Measurements from ENCODE around the gene TEKTIP1.
"Not testable (repeated sequence)": the region's sequence is repeated elsewhere in the genome, so short reads cannot be mapped to it uniquely, and the experiment has no call there.

The TEKTIP1 gene

DNA sequence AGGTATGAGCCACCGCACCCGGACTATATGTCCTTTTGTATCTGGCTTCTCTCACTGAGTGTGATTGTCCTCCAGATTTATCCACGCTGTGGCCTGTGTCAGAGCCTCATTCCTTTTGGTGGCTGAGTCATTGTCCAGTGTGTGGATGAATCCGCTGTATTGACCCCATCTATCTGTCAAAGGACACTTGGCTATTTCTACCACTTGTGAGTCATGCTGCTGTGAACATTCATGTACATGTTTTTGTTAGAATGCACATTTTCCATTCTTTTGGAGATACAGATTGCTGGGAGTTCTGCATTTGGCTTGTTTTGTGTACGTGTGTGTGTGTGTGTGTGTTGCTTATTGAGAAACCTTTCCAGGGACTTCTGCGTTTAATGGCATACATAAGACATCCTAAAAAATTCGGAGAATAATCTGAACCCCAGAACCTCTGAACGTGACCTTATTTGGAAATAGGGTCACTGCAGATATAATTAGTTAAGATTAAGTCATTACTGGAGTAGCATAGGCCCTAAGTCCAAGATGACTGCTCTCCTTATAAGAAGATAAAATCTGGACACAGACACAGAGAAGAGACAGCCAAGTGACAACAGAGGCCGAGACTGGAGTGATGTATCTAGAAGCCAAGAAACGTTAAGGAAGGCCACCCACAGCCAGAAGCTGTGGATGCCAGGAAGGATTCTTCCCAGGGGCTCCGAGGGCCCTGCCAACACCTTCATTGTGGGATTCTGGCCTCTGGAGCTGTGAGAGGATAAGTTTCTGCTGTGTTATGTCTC lies 41.4 kb downstream of the TEKTIP1 start:
- DNase-seq (ENCODE audit: insufficient read length, low spot score), result no peak
- FAIRE-seq, result no peak

- FAIRE-seq; DNase-seq (ENCODE audit: insufficient read length, low spot score): not testable (repeated sequence)
Observed at GRCh38 chr19:3581792-3582191, 42.8 kb downstream of the TEKTIP1 start.

DNA sequence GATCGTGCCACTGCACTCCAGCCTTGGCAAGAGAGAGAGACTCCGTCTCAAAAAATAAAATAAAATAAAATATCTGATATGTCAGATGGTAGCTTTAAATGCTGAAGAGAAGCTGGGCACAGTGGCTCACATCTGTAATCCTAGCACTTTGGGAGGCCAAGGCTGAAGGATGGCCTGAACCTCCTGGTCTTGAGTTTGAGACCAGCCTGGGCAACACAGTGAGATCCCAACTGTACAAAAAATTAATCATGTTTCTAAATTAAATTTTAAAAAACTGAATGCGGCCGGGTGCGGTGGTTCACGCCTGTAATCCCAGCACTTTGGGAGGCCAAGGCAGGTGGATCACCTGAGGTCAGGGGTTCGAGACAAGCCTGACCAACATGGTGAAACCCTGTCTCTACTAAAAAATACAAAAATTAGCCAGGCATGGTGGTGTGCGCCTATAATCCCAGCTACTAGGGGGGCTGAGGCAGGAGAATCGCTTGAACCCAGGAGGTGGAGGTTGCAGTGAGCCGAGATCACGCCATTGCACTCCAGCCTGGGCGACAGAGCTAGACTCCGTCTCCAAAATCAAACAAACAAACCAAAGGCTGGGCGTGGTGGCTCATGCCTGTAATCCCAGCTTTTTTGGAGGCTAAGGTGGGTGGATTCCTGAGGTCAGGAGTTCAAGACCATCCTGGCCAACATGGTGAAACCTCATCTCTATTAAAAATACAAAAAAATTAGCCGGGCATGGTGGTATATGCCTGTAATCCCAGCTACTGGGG lies 45.2 kb downstream of the TEKTIP1 start:
- not testable (repeated sequence) for FAIRE-seq; DNase-seq (ENCODE audit: insufficient read length, low spot score)

DNA sequence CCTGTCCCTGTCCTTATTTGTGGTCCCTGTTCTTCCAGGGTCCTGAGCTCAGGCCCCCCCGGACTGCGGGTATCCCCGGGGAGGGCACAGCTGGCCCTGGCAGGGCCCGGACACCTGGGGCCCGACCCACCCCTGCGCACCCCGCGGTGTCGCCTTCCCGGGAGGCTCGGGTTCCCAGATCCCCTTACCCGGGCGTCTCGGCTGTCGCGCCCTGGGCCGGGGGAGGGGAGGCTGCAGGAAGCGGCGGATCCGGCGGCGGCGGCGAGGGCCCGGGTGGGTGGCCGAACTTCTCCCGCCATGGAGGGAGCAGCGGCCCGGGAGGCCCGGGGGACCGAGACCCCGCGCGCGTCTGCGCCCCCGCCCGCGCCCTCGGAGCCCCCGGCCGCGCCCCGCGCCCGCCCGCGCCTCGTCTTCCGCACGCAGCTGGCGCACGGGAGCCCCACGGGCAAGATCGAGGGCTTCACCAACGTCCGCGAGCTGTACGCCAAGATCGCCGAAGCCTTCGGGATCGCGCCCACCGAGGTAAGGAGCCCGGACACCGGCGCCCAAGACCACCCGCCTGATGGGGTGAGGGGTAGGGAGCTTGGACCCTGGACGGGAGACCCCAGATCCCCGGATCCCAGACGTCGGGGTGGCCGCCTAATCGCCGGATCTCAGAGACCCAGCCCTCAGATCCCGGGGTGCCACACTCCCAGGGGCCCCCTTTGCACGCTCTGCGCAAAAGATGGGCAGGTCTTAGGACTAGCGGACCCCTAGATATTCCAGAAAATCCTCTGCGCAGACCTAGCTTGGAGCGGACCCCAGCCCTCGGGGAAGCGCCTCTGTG lies 46.5 kb downstream of the TEKTIP1 start, which contains the start of gene GIPC3:
Gene GIPC3, plus strand, starts transcription at position 178 of the 826 bp plus-strand sequence. Its CDS starts 120 bp downstream, at position 298.
- FAIRE-seq (no peak), DNase-seq (ENCODE audit: insufficient read length, low spot score) (no peak)

DNA sequence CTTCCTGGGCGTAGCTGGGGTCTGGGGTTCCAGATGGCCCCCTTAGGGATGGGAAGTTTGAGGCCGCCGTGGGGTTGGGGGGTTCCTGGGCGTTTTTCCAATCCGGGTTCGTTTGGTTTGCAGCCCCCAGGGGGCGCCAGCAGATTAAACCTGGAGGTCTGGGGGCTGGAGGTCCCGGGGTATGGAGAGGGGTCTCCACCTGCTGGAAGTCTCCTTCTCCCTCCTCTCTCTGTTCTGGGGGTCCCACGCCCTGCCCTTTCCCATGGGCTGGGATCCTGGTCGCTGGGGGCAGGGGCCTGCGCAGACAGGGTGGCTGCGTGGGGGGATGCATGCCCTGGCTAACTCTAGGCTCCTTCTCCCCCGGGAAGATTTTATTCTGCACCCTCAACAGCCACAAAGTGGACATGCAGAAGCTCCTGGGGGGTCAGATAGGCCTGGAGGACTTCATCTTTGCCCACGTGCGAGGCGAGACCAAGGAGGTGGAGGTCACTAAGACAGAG lies 47.2 kb downstream of the TEKTIP1 start:
- FAIRE-seq (no peak), DNase-seq (ENCODE audit: insufficient read length, low spot score) (no peak)

- DNase-seq (ENCODE audit: insufficient read length, low spot score) (no peak), FAIRE-seq (no peak)
Observed at GRCh38 chr19:3586707-3587346, 47.9 kb downstream of the TEKTIP1 start.

- no peak for DNase-seq (ENCODE audit: insufficient read length, low spot score)
- FAIRE-seq, result no peak
Observed at GRCh38 chr19:3589439-3589838, 50.5 kb downstream of the TEKTIP1 start.

GRCh38 chr19:3589949-3590348 lies 51.0 kb downstream of the TEKTIP1 start:
- FAIRE-seq (no peak), DNase-seq (ENCODE audit: insufficient read length, low spot score) (no peak)

DNA sequence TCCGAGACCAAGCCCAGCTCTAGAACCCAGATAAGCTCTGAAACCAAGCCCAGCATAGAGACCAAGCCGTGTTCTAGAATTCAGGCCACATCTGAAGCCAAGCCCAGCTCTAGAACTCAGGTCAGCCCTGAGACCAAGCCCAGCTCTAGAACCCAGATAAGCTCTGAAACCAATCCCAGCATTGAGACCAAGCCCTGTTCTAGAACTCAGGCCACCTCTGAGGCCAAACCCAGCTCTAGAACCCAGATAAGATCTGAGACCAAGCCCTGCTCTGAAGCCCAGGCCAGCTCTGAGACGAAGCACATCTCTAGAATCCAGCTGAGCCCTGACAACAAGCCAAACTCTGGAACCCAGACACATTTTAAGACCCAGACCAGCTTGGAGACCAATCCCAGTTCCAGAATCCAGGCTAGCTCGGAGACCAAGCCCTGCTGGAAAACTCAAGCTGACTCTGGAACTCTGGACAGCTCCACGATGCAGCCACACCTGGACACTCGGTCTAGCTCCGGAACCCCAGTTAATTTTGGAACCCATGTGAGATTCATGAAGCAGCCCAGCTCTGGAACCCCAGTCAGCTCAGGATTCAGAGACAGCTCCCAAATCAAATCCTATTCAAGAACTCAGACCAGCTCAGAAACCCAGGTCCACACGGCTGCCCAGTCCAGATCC lies 52.2 kb downstream of the TEKTIP1 start:
- FAIRE-seq, result no peak

DNA sequence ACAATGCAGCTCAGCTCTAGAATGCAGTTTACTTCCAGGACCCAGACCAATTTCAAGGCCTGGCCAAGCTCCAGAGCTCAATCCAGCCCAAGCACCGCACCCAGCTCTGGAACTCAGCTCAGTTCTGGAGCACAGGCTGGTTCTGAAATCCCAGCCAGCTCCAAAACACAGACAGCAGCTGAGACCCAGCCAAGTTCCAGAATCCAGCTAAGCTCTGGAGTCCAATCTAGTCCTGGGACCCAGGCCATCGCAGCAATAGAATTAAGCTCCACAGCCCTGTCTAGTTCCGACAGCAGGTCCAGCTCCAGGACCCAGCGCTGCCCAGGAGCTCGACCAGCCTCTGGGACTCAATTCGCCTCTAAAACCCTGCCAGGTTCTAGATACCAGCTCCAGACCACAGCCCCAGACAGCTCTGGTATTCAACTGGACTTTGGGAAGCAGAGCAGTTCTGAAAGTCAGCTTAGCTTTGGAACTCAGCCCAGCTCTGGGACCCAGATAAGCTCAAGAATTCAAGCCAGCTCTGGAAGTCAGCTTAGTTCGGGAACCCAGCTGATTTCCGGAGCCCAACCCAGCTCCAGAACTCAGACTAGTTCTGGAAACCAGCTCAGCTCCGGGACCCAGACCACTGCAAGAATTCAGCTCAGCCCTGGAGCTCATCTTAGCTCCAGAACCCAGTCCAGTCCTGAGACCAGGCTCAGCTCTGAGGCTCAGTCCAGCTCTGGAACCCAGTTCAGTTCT lies 53.1 kb downstream of the TEKTIP1 start:
- FAIRE-seq (no peak), DNase-seq (ENCODE audit: insufficient read length, low spot score) (no peak)

More for the DNA sequence above, 52.2 kb downstream of the TEKTIP1 start:
- no peak for DNase-seq (ENCODE audit: insufficient read length, low spot score)

- DNase-seq (ENCODE audit: insufficient read length, low spot score) (no peak), FAIRE-seq (no peak)
Observed at GRCh38 chr19:3593156-3593555, 54.2 kb downstream of the TEKTIP1 start.

All from GM19239 (cell line).